ENCODE measurements around the gene CELSR3.

CELSR3 gene

GRCh38 chr3:48686538-48687219 is 24.0 kb upstream of the CELSR3 start:
- in situ Hi-C loops (cut with MboI; ENCODE audit: low sequenced_read_pairs): no loop called here

- in situ Hi-C loops (cut with MboI; ENCODE audit: low sequenced_read_pairs): no loop called here
These were observed 23.2 kb upstream of the CELSR3 start, which contains the start of gene NCKIPSD for GRCh38 chr3:48685603-48686511. TSS of gene NCKIPSD (minus strand) at chr3:48685915. CDS start at chr3:48685807, 108 bp downstream.

GRCh38 chr3:48685293-48685602 is 22.6 kb upstream of the CELSR3 start:
- in situ Hi-C loops (cut with MboI; ENCODE audit: low sequenced_read_pairs): no loop called here

- in situ Hi-C loops (cut with MboI; ENCODE audit: low sequenced_read_pairs): no loop called here
These were observed 21.9 kb upstream of the CELSR3 start for GRCh38 chr3:48684480-48685143.

GRCh38 chr3:48684054-48684349 is 21.3 kb upstream of the CELSR3 start:
- in situ Hi-C loops (cut with MboI; ENCODE audit: low sequenced_read_pairs): no loop called here

- in situ Hi-C loops (cut with MboI; ENCODE audit: low sequenced_read_pairs): no loop called here
These were observed 20.1 kb upstream of the CELSR3 start for GRCh38 chr3:48682786-48683185.

- in situ Hi-C loops (cut with MboI; ENCODE audit: low sequenced_read_pairs): no loop called here
These were observed 19.4 kb upstream of the CELSR3 start for GRCh38 chr3:48681974-48682610.

- in situ Hi-C loops (cut with MboI; ENCODE audit: low sequenced_read_pairs): no loop called here
These were observed 18.8 kb upstream of the CELSR3 start for GRCh38 chr3:48681541-48681880.

- in situ Hi-C loops (cut with MboI; ENCODE audit: low sequenced_read_pairs): no loop called here
These were observed 18.3 kb upstream of the CELSR3 start for GRCh38 chr3:48680811-48681540.

GRCh38 chr3:48679411-48680391 is 17.0 kb upstream of the CELSR3 start:
- in situ Hi-C loops (cut with MboI; ENCODE audit: low sequenced_read_pairs): no loop called here

- in situ Hi-C loops (cut with MboI; ENCODE audit: low sequenced_read_pairs): no loop called here
These were observed 16.1 kb upstream of the CELSR3 start for GRCh38 chr3:48678566-48679380.

GRCh38 chr3:48678056-48678455 is 15.4 kb upstream of the CELSR3 start:
- in situ Hi-C loops (cut with MboI; ENCODE audit: low sequenced_read_pairs): no loop called here

- in situ Hi-C loops (cut with MboI; ENCODE audit: low sequenced_read_pairs): no loop called here
These were observed 11.8 kb upstream of the CELSR3 start for GRCh38 chr3:48674505-48674904.

GRCh38 chr3:48672522-48672921 is 9.8 kb upstream of the CELSR3 start:
- in situ Hi-C loops (cut with MboI; ENCODE audit: low sequenced_read_pairs): no loop called here

GRCh38 chr3:48664929-48665328 is 2.2 kb upstream of the CELSR3 start:
- in situ Hi-C loops (cut with MboI; ENCODE audit: low sequenced_read_pairs): no loop called here

GRCh38 chr3:48664313-48664644 is 1.6 kb upstream of the CELSR3 start:
- in situ Hi-C loops (cut with MboI; ENCODE audit: low sequenced_read_pairs): no loop called here

GRCh38 chr3:48663489-48664312 is 1.0 kb upstream of the CELSR3 start:
- in situ Hi-C loops (cut with MboI; ENCODE audit: low sequenced_read_pairs): no loop called here

GRCh38 chr3:48662145-48662752 is 437 bp downstream of the CELSR3 start:
- in situ Hi-C loops (cut with MboI; ENCODE audit: low sequenced_read_pairs): no loop called here
